NCI-H226 (cell line): Measurements from ENCODE around the gene RCAN1.
"Not testable (repeated sequence)": the region's sequence is repeated elsewhere in the genome, so short reads cannot be mapped to it uniquely, and the experiment has no call there.

Source experiments
- DNase-seq: peaks from one replicate; pipeline ENCODE4 v3.0.0-alpha.2; 2015

RCAN1 gene

DNA sequence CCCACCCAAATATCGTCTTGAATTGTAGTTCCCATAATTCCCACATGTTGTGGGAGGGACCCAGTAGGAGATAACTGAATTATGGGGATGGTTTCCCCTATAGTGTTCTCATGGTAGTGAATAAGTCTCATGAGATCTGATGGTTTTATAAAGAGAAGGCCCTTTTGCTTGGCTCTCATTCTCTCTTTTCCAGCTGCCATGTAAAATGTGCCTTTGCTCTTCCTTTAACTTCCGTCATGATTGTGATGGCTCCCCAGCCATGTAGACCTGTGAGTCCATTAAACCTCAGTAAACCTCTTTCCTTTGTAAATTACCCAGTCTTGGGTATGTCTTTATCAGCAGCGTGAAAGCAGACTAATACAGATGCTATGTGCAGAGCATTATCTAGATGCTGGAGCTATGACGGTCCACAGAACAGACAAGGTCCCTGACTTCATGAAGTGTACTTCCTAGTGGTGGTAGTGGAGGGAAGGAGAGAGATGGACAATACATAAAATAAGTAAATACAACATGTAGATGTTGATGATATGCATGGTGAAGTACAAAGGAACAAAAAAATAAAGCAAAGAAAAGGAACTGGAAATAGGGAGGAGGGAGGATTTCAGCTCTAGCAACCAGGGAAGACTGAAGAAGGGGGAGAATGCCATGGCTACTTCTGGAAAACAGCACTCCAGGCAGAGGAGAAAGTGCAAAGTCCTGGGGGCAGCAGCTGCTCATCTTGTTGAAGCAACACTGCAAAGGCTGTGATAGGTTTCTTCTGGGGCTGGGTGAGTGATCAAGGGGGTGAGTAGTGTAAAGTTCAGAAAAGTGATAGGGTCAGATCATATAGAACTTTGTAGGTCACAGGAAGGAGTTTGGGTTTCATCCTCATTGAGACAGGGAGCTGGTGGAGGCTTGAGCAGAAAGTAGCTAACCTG, 6.8 kb upstream of the RCAN1 start:
- no peak for DNase-seq

DNA sequence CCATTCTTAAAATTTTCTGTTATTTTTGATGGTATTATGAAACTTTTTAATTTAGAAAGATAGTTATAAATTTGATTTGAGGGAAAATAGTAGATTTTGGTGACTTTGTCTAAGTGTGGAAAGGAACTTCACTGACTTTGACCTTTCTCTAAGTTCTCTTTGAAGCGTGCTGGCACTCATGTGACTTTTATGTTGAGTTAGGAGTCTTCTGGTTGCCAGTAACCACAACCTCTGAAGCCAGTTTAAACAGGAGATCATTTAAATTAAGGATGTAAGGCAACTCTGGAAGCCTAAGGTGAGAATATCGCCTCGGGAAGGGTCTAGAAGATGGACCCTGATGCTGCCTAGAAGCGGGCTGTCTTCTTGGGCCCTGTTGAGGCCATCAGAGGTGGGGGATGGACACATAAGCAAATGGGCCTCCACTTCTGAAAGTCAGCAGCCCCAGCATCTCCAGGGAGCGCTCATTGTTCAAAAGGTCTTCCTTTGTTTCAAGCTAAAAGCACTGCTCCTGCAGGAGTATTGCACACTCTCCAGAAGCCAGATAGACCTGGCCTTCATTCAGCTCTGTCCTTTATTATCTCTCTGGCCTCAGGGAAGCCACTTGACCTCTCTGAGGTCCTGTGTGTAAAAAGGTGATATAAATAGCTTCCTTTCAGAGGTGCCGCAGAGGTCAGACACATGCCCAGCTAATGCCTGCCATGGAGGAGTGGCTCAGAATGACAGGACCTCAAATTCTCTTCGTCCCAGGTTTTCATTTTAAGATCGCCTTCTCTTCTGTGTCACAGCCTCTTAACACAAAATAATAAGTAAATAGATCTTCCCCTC, 5.1 kb upstream of the RCAN1 start:
- DNase-seq: no peak

DNA sequence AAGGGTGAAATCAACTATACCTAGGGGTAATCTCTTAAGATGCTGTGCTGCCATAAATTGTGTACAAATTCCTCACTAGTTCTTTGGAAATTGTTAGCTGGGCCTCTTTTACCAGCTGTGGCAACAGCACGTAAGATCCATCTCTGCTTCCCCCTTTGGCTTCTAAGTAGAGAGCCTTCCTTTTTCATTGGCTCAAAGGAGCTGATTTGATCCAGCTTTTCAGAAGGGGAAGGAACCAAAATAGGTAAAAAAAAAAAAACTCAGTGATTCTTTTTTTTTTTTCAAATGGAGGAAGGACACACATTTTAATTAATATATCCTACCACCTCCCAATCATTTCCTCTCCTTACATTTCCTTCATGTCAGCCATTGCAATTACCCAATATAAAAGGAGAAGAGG, 4.0 kb upstream of the RCAN1 start:
- no peak for DNase-seq

DNA sequence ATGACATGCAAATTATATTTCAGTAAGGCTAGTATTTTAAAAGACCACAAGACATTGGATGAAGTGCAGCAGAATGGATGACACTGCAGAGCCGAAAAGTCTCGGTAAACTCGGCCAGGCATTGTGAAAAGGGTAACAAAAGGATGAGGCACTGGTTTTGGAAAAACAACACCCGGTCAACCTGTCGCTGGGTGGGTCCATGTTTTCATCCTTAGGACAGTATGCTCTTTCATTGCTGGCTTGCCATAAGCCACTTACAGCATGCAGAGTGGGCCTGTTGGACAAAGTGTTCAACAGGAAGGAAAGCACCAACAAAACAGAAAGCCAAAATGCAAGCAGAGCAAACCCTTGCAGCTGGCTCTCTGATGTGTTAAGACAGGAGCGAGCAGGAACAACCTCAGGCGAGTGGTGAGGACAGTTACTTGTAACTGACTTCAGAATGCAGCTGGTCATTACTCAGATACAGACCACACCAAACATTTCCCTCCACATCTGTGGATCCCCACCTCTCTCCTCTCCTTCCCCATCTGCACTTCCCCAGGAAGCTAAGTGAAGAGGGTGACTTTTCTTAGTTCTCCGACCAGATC, 2.9 kb upstream of the RCAN1 start:
- no peak for DNase-seq

DNA sequence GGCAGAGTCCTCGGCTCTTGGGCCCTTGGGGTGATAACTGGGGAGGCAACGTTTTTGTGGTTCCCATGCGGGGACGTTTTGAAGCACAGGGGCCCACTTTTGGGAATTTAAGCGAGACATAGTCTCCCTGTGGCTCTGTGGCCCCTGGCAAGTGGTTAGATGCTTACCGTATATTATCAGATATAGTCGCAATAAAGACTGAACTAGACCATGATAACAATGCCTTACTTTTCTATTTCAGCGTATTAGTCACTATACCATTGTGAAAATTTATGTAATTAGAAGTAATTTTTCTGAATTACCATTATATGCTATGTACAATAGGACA, 538 bp upstream of the RCAN1 start:
- no peak for DNase-seq

DNA sequence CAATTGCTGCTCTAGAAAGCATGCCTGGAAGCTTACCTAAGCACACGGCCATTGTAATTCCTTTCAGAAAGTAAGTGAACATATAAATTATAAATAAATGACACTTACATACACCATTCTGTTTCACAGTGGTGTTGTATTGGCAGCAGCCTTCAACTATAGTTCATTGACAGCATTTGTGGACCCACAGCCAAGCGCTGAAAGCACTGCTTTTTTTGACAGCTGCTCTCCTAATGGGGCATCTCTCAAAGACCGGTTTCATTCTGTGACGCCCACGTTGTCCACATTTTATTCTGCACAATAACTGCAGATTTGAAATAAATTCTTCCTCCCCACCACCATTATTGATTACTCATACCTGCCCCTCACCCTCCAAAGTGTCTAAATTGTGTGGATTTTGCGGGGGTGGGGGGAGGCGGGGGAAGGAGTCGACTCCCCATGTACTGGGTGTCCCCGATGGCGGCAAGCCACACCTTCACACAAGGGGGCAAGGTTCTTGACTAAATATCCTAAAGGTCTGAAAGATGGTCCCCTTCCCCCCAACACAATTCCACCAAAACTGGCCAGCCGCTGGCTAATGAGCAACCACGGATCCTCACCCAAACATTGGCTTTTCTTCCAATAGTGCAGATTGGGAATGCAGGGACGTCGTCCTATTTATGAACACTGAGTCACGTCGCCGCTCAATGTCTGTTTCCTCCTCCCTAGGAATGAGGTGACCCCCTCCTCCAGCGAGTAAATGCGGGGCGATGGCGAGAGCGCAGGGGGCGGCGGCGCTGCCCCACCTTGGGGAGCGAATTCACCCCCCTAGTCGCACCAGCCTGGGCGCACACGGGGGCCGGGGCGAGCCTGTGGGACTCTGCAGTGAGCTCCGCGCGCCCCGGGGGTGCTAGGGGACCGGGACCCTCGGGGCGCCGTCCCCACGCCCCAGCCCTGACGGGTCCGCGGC, 960 bp downstream of the RCAN1 start:
- no peak for DNase-seq

DNA sequence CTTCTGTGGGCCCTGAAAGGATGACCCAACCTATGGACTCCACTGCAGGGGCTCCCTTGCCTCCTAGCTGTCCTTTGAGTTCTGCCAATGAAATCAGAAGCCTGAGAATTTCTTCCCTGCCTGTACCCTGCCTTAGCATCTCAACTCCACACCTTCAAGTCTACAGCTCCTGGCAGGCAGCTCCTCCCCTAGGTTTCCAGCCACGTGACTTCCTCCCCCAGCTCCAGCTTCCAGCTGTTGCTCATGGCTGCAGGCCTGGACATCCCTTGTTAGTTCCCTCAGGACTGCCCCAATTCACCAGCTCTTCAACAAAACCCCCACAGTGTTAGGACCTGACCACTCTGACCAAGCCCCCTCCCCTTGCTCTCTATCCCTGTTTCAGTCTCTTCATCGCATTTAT, 2.4 kb downstream of the RCAN1 start:
- DNase-seq: no peak

DNA sequence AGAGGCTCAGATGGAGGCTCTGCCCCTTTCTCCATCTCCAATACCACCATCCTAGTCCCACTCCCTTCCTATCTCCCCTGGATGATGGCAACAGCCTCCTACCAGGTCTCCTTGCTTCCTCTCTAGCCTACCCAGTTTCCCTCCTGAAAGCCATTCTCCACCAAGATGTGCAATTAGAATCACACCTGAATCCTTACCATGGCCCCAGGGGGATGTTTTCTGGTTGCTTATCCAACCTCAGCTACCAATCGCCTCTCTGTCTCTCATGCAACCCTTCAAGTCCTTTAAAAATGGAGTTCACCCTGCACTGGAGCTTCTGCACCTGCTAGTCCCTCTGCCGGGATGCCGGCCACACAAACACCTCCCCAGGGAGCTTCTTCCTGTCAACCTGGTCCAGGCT, 2.9 kb downstream of the RCAN1 start:
- DNase-seq: no peak

DNA sequence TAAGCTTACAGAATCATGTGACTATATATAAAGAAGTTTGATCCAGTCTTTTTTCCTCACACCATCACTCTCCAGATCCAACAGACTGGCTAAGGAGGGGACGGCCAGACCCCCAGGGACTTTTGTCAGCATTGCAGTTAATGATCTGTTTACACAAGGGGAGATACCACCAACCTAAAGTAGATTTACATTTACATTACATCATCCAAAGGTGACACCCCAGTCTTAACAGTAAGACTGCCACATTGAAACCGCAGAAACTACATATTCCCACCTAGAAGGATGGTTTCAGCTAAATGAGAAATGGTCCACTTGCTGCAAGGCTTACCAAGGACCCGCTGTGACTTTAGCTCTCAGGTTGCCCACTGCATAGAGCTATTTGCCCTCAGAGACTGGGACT, 3.4 kb downstream of the RCAN1 start:
- no peak for DNase-seq

DNA sequence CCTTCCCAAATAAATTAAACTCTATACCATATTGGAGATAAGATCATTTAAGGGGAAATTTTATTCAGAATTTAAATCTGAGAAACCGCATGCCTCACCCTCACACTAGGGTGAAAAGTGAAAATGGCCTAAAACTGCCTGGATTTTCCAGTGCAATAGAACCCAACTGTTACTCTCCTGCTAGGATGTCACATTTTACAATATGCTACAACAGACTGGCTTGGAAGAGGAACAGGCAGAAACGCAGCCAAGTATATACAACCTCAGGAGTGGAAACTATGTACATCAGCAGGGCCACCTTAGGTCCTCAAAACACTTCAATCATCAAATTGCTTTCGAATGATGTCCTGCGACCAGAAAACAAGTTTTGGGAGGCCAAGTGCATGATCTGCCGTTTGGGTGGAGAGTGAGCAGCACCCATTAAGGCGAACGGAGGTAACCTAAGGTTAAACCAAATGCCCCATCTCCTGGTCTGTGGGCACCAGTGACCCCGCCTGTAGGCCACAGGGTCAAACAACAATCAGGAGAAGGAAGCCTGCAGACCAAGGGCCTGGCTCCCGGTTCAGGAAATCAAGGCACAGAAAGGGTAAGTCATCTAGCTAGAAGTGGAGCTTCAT, 4.9 kb downstream of the RCAN1 start:
- no peak for DNase-seq

DNA sequence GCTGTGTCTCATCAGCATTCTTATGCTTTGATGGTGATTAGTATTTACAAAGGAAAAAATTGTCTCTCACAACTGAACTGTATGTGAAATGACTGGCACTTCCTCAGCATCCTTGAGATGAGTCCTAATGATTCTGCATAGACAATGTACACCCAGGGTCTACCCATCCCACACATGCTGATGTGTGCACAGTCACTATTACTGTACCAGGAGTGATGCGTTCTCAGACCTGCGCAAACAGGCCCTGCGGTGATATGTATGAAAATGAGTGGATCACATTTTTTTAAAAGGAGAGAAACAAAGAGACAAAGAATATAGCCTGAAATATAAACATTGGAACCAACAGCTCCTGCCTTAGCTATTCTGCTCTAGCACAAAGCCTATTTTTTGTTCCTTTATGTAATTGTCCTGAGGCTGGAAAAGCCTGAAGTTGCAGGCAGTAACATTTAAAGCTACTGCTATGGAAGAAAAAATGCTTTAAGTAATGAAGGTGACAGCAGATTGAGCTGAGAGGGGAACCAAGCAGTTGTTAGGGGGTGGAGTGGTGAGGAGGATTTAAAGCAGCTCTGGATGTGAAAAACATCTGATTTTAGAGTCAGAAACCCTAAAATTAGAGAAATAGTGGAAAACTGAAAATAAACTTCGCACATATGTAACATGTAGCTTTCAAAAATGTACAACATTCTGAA, 5.5 kb downstream of the RCAN1 start:
- DNase-seq: no peak

DNA sequence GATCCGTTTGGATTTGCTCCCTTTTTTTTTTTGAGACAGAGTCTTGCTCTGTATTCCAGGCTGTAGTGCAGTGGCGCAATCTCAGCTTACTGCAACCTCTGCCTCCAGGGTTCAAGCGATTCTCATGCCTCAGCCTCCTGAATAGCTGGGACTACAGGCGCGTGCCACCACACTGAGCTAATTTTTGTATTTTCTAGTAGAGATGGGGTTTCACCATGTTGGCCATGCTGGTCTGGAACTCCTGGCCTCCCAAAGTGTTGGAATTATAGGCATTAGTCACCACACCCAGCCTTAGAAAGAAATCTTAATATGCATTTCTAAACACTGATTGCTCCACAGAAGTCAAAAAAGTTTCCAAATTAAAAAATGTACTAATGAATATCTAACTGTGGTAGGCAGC, 7.5 kb downstream of the RCAN1 start:
- DNase-seq: not testable (repeated sequence)

DNA sequence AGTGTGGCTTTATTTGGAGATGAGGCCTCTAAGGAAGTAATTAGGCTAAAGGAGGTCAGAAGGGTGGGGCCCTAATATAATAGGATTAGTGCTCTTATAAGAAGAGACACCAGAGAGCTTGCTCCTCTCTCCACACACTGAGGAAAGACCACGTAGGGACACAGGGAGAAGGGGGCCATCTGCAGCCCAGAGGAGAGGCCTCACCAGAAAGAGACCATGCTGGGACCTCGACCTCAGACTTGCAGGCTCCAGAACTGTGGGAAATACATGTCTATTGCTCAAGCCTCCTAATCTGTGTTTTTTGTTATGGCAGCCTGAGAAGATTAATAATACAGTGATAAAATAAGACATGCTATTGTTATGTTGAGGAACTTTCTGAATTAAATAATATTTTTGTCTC, 8.3 kb downstream of the RCAN1 start:
- no peak for DNase-seq

DNA sequence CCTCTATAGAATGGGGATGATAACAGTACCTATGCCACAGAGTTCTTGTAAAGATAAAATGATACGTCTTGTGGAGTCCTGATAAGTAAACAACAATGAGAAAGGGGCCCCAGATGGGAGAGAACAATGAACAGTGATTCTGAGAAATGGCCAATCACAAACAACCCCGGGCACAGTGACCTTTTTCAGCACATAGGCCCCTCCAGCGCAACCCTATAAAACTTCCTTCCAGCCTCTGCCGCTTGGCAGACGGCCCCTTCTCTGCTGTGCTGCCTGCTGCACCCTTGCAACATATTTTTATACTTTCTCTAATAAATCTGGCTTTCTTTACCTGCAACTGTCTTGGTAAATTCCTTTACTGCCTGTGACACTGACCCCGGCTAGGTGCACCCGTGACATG, 8.9 kb downstream of the RCAN1 start:
- DNase-seq: no peak

DNA sequence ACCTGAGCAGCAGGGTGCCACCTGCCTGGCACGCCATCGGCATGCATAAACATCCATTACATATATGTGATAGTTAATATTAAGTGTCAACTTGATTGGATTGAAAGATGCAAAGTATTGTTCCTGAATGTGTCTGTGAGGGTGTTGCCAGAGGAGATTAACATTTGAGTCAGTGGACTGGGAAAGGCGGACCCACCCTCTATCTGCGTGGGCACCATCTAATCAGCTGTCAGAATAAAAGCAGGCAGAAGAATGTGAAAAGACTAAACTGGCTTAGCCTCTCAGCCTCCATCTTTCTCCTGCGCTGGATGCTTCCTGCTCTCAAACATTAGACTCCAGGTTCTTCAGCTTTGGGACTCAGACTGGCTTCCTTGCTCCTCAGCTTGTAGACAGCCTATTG, 10.0 kb downstream of the RCAN1 start:
- DNase-seq: not testable (repeated sequence)

DNA sequence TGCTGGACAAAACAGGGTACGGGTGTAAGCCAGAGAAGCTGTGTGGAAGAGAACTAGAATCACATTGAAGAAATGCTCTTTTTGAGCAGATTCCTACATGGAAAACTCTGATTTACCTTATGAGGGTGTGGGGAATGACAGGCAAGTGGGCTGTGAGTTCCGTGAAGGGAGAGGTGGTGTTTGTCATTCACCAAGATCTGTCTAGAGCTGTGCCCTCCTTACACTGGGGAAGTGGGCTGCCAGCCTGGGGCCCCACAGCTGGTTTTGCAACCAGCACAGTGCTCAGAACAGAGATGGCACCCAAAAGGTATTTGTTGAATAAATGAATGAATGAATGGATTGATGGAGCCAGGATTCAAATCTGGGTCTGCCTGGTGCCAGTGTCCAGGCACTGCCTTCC, 10.4 kb downstream of the RCAN1 start:
- DNase-seq: no peak

DNA sequence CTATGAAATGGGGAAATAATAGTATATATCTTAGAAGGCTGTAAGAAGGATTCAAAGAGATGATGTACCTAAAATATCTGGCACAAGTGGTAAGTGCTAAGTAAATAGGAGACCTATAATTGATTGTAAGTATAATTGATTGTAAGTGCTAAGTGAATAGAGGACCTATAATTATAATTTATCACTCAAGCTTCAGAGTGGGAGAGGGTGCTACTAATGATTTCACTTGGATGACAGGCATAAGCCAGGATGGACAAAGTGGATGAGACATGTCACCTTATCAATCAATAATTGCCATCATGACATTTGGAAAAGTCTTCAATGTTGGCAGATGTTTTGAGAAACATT, 11.2 kb downstream of the RCAN1 start:
- DNase-seq: no peak

DNA sequence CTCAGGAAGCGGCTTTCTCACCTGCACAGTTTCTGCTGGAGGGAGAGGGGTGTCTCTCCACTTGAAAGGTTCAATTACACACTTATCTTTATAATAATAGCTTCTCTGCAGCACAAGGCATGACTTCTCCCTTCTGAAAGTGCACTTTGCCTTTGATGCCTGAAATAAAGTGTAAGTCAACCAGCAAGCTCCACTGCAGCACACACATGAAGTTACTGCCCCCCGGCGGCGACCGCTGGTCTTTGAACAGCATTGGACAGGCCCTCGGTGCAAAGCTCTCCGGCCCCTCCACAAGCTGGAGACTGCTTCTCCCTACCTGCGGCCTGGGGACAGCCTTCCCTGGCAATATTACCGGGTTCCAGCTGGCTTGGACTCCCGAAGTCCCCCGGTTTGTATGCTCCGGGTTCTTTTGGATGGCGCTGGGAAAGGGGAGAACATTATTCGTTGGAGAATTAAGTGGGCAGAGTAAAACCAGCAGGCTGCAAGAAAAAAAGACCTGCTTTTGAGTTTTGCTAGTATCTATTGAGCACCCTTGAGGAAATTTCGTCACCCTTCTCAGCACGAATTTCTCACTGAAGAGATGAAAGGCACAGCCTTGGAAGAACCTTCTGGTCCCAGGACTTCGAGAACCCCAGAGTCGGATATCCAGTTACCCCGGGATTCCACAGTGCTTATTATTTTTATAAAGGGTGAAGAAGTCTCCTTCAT, 11.8 kb downstream of the RCAN1 start:
- no peak for DNase-seq

DNA sequence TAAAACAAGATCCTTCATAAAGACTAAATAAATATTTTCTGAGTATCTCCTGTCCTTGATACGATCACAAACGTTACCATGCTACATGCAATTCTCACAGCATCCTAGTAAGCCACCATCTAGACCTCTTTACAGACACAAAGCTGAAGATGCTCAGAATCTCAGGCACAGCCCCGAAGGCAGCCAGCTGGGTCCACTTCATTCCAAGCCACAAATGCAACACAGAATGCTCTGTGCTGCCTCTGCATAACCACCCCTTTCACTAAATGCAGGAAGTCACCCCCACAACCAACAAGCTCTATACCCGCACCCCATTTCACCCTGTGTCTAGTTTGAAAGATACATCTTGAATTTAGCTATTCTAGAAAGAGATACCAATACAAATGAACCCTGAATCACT, 12.9 kb downstream of the RCAN1 start:
- no peak for DNase-seq

DNA sequence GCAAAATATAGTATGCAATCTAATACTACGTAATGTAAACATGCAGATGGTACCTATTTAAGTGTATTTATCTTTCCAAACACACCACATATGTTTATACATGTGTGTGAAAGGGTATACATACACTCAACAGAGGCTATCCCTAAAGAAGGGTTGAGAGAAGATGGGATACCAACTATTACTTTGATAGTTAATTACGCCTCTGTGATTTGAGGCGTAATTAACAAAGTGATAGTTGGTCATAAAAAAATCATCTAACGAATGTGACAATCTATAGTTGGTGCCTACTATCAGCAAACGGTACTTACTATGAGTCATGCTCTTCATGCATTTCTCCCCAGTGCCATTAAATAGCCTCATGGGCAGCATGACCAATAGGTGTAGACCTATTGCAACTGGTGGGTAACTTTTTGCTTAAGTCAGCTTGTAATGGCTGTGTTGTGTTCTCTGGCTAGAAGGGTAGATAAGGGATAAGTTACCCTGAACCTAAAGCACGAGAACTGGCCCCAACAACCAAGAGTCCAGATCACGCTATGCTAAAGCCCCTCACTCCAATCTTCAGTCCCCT, 15.3 kb downstream of the RCAN1 start:
- no peak for DNase-seq

DNA sequence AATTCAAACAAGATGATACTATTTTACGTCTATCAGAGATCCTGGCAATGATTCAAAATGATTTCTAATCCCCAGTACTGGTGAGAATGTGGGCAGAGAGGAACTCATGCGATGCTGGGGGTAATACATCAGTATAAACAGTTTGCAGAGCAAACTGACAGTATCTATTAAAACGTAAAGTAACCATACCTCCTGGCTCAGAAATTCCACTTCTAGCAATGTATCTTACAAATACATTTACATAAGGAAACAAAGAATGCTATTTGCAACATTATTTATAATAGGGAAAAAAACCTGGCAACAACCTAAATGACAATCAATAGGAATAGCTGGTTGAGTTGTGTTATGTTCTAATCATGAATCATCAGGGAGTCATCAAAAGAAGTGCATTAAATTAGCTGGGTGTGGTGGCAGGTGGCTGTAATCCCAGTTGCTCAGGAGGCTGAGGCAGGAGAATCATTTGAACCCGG, 15.9 kb downstream of the RCAN1 start:
- DNase-seq: no peak
